GM12874 (cell line): ENCODE results near the gene FZD7.

Experiments used
- CTCF ChIP-seq: IDR thresholded peaks from 2 replicates; pipeline ENCODE4 v1.5.1; 2011; ENCODE audit warnings: low read depth, mild to moderate bottlenecking, control low read depth, low read length, moderate library complexity; ENCODE audit not compliant: insufficient read depth

Gene FZD7

GRCh38 chr2:202060218-202060617, 26.6 kb downstream of the FZD7 start:
- peak; percentile 11; the same call in 1 of the 2 replicates for TF ChIP-seq CTCF

DNA sequence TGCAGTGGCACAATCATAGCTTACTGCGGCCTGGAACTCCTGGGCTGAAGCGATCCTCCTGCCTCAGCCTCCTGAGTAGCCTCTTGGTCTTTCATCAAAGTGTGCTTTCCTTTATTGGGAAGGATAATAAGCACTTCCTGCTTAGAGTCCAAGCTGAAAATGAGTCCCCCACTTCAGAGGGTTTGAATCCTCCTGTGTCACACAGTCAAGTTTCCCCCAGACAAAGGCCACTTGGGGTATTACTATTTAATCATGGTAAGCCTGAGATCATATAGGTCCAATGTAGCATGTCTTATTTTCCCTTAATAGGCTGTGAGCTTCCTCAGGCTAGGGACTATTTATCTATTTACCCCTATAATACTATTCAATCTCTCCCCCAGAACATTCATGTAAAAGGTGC, 28.0 kb downstream of the FZD7 start:
- no peak for TF ChIP-seq CTCF

GRCh38 chr2:202064171-202064880, 30.7 kb downstream of the FZD7 start:
- no peak for TF ChIP-seq CTCF

DNA sequence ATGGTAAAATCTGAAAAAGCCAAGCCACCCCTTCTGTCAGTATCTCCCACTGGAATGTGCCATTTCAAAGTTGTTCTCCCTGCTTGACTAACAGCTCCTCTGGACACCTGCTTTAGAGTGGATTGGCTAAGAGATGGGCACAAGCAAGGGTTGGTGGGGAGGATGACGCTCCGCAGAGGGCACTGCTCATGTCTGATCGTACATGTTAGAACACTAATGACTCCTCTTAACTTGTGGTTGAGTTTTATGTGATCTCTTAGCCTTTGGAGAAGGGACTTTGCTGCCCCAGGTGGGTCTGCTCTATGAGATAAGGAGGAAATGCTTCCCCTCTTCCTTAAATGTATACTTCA, 31.2 kb downstream of the FZD7 start:
- no peak for TF ChIP-seq CTCF

GRCh38 chr2:202065876-202066275, 32.2 kb downstream of the FZD7 start:
- no peak for TF ChIP-seq CTCF

DNA sequence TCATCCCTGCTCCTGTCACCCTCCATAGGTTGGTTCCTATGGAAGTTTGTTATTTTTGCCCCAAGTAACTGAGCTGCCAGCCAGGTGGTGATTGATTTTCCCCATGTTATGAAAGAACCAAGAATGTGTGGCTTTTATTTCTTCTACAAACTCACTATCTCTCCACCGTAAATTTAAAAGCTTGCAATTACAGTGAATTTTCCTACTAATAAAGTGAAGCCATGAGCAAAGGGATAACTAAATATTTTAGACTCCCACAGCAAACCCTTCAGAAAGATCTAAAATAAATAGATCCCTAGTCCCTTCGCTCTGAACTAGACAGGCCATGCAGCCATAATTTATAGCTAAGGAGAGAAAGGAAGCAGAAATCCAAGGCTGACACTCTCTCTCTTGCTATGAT, 33.2 kb downstream of the FZD7 start:
- TF ChIP-seq CTCF = no peak

GRCh38 chr2:202067589-202067988, 33.9 kb downstream of the FZD7 start:
- TF ChIP-seq CTCF = no peak
